Measurements from ENCODE around the gene RFX7.
"Not testable (repeated sequence)": the region's sequence is repeated elsewhere in the genome, so short reads cannot be mapped to it uniquely, and the experiment has no call there.

RFX7 gene

DNA sequence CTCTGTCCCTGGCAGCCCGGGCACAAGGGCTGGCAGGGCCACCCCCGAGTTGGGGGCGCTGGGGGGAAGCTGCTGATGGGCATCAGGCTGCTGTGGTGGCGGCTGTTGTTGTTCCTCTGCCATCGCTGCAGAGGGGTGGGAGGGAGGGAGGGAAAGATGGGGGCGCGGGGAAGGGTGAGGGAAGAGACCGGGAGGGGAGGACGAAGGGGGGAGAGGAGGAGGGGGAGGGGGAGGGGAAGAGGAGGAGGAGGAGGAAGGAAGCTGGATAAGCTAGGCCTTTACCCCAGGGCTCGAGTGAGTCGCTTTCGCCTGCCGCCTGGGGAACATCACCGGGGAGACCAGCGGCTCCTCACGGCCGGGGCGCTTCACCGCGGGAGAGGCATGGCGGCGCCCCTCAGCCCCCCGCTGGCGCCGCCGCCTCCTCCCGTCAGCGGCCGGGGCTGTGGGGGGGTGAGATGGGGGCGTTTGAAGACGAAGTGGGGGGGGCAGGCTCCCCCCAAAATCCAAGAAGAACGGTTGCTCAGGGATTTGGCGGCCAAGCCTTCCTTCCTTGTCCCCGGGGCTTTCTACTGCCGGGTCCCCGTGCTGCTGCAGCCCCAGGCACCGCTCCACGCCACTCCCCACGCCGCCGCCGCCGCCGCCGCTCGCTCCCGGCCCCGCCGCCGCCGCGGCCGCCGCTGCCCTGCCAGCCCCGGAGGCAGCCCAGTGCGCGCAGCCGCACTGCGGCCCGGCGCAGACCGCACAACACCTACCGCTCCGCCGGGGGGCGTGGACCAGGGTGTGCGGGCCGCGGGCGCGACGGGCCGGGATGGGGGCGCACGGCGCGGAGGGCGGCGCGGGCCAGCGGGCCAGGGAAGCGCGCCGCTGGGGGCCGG, at the start of gene RFX7:
TSS of gene RFX7 (minus strand) at position 717 of the 875 bp plus-strand sequence. CDS start at position 123, 594 bp downstream.
- no peak for DNase-seq (ENCODE audit: low read depth)

- DNase-seq (ENCODE audit: low read depth), result no peak
These were observed 49.1 kb upstream of the RFX7 start for GRCh38 chr15:56292546-56293316.

DNA sequence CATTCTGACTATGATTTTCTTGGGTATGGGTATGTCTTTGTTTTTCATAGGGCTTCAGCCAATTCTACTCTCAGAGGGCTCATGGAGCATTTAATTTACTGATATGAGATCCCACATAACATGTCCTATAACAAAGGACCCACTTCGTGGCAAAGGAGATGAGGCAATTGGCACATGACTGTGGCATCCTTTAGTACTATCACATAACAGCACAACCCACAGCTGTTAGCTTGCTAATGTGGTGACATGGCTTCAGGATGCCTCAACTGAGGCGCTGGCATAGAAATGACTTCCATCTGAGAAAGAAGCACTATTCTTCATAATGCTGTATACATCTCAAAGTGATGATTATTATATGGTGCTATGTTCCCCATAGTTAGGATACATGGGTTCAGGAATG, 48.1 kb upstream of the RFX7 start:
- DNase-seq (ENCODE audit: low read depth), result no peak

DNA sequence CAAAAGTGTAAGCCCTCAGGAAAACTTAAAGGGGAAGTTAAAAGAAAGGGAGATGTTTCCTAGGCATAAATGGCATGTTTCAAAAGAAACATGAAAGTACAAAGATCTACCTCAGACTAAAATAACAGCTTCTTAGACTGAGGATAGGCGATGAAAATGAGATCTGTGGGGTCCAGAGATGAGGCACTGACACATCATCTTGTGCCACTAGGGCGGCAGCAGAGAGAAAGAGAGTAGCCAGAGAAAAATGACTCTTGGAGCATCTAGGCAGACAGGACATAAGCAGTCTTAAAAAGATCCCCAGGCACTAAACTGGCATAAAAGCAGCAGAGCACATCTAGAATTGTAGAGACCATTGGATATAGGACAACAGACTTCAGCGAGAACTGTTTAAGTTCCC, 42.5 kb upstream of the RFX7 start:
- no peak for DNase-seq (ENCODE audit: low read depth)

DNA sequence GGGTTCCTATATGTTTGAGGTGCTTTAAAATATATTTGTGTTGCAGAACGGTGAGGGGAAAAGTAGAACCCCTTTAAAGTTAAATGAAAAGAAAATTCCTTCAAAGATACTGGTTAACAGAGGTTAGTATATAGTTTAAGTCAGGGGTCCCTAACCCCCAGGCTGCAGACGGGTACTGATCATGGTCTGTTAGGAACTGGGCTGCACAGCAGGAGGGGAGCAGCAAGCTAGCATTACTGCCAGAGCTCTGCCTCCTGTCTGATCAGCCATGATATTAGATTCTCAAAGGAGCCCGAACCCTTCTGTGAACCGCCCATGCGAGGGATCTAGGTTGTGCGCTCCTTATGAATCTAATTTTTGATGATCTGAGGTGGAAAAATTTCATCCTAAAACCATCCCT, 37.5 kb upstream of the RFX7 start:
- DNase-seq (ENCODE audit: low read depth), result no peak

DNA sequence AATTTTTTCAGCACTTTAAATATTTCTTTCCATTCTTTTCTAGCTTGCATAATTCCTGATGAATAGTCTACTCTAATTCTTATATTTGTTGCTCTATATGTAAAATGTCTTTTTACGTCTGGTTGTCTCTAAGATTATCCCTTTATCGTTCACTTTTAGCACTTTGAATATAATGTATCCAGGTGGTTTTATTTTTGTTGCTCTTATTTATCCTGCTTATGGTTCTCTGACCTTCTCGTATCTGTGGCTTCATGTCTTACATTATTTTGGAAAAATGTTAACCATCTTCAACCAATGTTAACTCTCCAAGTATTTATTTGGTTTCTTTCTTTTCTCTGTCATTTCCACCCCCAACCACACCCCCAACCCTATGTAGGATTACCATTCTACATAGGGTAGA, 30.0 kb upstream of the RFX7 start:
- no peak for DNase-seq (ENCODE audit: low read depth)

DNA sequence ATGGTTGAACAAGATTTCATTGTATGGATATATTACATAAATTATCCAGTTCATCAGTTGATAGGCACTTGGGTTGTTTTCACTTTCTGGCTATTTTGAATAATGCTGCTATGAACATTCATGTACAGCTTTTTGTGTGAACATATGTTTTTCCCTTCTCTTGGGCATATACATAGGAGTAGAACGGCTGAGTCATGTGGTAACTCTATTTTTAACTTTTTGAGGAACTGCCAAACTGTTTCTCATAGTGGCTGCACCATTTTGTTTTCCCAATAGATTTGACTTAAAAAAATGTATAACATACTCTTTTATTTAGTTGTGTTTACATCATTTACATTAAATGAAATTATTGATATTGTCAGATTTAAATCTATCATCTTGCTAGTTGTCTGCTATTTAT, 28.8 kb upstream of the RFX7 start:
- no peak for DNase-seq (ENCODE audit: low read depth)

GRCh38 chr15:56266465-56266864, 22.8 kb upstream of the RFX7 start:
- DNase-seq (ENCODE audit: low read depth), result not testable (repeated sequence)

- DNase-seq (ENCODE audit: low read depth), result no peak
These were observed 18.3 kb upstream of the RFX7 start for GRCh38 chr15:56261854-56262509.

DNA sequence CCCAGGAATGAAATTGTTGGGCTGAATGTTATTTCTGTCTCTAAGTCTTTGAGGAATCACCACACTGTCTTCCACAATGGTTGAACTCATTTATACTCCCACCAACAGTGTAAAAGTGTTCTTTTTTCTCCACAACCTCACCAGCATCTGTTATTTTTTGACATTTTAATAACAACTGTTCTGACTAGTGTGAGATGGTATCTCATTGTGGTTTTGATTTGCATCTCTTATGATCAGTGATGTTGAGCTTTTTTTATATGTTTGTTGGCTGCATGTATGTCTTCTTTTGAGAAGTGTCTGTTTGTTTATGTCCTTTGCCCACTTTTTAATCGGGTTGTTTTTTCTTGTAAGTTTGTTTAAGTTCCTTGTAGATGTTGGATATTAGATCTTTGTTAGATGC, 13.6 kb upstream of the RFX7 start:
- not testable (repeated sequence) for DNase-seq (ENCODE audit: low read depth)

DNA sequence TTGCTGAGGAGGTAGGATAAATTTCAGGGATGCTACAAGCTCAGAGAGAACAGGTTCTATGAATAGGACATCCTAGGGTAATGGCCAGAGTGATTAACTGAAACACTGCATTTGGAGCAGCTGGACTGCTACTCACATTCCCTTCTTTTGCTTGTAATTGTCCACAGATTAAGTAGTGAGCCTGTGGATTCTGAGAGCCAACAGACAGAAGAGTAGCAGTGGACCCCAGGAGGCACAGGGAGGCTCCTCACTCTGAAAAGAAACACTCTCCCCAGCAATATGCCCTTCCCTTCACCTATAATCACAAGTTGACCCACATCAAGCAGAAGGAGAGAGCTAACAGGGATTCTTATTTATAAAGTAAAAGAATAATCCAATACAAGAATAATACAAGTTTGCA, 10.6 kb upstream of the RFX7 start:
- no peak for DNase-seq (ENCODE audit: low read depth)

DNA sequence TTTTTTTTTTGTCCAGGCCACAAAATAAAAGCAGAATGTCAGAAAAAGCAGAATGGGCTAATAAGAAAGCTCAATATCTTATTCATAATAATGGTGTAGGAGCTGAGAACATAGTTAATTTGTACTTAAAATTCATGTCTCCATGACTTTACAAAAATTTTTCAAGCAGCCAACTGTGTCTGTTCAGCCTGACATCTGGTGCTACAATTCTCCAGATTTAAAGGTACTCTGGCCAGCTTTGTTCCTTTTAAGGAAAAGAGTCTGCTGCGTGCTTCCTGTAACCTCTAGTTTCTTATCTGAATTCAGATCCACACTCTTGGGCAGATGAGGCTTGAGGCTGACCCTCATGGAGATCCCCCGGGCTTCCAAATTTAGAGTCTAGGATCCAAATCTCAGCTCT, 8.7 kb upstream of the RFX7 start:
- DNase-seq (ENCODE audit: low read depth), result no peak

DNA sequence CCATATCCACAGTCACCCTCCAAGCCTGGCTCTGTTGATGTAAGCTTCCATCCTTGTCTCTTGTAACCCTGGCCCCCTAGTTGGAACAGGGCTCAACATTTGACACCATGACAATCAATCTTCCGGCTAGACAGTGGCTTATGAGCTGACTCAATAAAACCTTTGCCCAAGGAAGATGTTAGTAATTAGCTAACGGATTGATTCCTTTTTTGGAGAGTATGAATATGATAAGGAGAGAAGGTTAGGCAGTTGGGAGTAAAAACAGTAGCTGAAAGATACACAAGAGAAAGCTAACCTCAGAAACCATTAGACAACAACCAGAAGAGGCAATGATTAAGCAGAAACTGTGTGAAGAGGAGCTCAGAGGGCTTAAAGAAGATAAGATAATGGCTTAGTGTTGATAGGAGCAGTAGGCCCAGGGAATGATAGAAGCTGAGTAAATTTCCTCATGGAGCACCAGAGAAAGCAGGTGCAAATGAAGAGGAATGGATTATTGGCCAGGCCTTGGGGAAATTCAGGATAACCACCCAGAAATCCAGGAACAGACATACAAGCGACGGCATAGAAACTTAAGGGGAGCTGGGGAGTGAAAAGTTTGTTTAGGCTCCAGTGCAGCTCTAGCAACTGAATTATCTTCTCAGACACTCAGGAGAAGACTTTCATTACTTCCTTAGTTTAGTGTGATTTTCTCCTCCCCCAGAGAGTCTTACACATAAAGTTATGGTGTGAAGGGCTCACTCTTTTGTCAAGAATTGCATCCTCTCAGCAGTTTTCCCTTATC, 7.8 kb upstream of the RFX7 start:
- DNase-seq (ENCODE audit: low read depth), result no peak

- DNase-seq (ENCODE audit: low read depth), result no peak
These were observed 6.9 kb upstream of the RFX7 start for GRCh38 chr15:56250626-56251025.

DNA sequence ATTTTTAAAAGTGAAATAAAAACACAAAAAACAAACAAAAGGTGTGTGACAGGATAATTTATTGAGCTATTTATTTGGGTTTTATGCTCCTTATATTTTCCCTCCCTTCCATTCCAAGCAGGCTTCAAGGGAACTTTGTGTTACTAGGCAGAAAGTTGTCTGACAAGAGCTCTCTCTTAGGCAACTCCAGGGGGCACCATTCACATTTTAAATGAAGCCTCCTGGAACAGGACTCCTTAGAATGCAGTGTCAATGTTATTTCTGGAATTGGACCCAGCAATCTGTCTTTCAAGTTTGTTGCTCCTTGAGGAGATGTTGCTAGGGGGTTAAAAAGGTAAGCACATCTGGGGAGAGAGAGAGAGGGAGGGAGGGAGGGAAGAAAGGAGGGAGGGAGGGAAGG, 5.4 kb upstream of the RFX7 start:
- DNase-seq (ENCODE audit: low read depth), result no peak

DNA sequence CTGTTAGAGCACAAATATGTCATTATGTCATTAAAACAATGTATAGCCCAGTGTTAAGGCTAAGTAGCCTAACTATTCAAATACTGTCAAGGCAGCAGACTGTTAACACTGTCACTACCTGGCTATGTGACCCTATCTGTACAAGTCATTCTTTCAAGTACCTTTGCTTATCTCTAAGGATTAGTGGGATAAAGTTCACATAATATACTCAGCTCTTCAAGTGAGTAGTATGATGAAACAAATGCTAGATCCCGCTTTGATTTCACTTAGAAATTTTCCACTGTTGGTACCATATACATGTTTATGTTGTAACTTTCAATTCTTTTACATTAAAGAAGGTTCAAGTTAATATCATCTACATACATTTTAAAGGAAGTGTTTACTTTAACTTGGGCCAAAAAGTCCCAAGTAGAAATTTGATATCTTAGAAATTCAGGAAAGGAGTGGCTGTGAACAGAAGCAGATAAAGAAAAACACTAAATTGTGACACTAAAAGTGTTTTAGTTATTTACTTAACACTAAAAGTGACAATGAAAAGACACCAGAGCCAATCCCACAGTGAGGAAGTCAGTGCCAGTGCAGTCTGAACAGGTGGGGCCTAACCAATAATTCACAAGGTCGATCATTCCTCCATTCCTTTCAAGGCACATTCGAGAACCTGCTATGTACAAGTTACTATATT, 4.8 kb upstream of the RFX7 start:
- DNase-seq (ENCODE audit: low read depth), result no peak

GRCh38 chr15:56247266-56247665, 3.6 kb upstream of the RFX7 start:
- no peak for DNase-seq (ENCODE audit: low read depth)

DNA sequence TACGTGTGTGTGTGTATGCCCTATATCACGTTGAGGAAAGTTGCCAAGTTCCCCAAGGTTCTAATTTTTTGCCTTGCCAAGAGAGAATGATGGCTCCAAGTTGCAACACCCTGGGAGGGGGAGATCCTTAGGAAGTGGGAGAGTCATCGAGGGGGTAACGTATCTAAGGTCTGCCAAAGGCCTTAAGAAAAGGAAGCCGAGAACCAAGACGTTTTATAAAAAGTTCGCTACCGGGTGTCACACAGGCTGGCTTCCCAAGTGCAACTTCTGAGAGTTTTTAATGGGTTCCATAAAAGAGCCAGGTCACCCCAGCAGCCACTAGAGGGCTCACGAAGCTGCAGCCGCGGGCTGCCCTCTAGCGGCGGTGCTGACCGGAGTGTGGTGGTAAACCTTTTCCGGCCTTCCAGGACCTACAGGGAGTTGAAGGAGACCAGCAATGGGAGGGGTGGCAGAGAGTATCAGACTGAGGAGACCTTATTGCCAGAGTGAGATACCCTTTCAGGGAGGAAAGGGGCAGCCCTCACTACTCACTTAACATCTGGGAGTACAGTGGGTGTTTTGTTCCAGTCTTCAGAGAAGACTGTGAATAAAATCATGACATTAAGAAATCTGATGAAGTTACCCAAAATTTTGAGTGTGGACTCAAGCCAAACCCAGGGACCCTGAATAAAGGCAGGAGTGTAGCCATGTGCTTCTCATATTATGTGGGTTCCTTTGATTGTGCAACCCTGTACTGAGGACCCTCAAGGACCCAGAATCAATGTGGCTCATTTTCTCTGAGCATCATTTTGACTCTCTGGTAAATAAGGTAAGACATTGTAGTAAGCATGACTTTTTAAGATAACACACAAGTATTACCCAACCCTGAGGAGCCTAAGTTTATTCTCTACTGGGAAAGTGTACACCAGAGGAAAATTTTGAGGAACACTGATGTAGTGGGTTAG, 2.5 kb upstream of the RFX7 start:
- peak; percentile 53 for DNase-seq (ENCODE audit: low read depth)

DNA sequence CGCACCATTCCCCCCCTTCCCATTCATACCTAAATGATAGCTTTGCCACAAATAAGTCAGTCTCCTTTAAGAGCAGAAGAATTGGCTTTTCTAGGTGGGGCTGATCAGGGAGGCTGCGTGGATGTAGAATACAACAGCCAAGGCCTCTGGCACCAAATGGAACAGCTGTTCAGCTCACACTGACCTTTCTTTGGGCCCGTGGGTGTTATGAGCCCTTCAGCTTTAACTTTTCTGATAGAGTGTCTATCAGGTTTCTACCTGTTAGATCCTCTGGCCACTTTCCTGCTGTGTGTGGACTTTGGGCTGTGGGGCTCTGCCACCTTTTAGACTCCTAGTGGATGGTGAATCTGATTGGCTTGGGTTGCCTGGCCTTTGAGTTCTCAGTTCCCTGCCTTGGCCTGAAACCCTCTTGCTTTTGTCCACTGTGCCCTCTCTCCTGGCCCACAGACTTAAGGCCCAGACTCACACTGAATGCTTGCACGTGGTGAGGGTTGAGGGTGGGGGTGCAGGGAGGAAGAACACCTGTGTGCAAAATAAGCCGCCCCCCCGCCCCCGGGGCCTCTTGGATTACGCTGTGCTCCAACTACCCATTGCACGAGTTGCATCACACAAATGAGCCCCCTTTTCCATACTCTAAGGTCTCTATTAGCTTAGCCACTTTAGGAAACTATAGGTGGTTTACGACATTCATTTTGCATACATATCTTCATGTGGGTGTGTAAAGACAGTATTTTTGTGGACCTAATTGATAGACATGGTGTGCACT, 1.3 kb upstream of the RFX7 start:
- DNase-seq (ENCODE audit: low read depth), result no peak

Data from non-pigmented ciliary epithelial cell (primary cell).